ENCODE results near the gene CD6.

GRCh38 chr11:60939855-60940254 is 31.6 kb upstream of the CD6 start:
- TF ChIP-seq, protein P1, sequence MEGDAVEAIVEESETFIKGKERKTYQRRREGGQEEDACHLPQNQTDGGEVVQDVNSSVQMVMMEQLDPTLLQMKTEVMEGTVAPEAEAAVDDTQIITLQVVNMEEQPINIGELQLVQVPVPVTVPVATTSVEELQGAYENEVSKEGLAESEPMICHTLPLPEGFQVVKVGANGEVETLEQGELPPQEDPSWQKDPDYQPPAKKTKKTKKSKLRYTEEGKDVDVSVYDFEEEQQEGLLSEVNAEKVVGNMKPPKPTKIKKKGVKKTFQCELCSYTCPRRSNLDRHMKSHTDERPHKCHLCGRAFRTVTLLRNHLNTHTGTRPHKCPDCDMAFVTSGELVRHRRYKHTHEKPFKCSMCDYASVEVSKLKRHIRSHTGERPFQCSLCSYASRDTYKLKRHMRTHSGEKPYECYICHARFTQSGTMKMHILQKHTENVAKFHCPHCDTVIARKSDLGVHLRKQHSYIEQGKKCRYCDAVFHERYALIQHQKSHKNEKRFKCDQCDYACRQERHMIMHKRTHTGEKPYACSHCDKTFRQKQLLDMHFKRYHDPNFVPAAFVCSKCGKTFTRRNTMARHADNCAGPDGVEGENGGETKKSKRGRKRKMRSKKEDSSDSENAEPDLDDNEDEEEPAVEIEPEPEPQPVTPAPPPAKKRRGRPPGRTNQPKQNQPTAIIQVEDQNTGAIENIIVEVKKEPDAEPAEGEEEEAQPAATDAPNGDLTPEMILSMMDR (IDR thresholded peaks at IDR 0.05 in 4 of 5, conservative IDR thresholded peaks at IDR 0.05 in 1 of 5) = no peak
- TF ChIP-seq POLR2A (IDR thresholded peaks at IDR 0.05) = no peak
